K562 (cell line): ENCODE data around the gene HSD11B1L.
"Not testable (repeated sequence)": the region's sequence is repeated elsewhere in the genome, so short reads cannot be mapped to it uniquely, and the experiment has no call there.

Experiments
- CEBPB ChIP-seq: fragments of 450-650 bp; IDR thresholded peaks from 2 replicates; pipeline ENCODE4 v1.6.1; 2016; ENCODE audit warnings: missing genetic modification characterization, missing compliant biosample characterization
- CEBPG ChIP-seq, 3 experiments: fragments of 200-800 bp in 1 of 3; sonication (Bioruptor generic) in 1 of 3; sonication (generic) in 1 of 3; formaldehyde crosslinking in 1 of 3; IDR thresholded peaks in 2 of 3; conservative IDR thresholded peaks in 1 of 3; 2 replicates each; pipeline versions ENCODE4 v1.6.1 to v1.8.0; 2016 to 2022; ENCODE audit warnings: missing compliant biosample characterization in 2 of 3, missing genetic modification characterization in 2 of 3, mild to moderate bottlenecking in 1 of 3, missing genetic modification reagents in 1 of 3
- FIP1L1 ChIP-seq: fragments of 200-400 bp; formaldehyde crosslinking; IDR thresholded peaks from 2 replicates; pipeline ENCODE4 v1.6.1; 2018; ENCODE audit warnings: mild to moderate bottlenecking, low read depth, low read length; ENCODE audit not compliant: poor library complexity, severe bottlenecking
- GABPA ChIP-seq: fragments of 200-800 bp; sonication (Bioruptor generic); conservative IDR thresholded peaks from 2 replicates; pipeline ENCODE4 v1.6.1; 2016; ENCODE audit warnings: low read depth, missing genetic modification characterization, missing compliant biosample characterization
- GTF2F1 ChIP-seq: IDR thresholded peaks from 2 replicates; pipeline ENCODE4 v1.6.1; 2011; ENCODE audit warnings: low read depth, low read length, improper control_type of control experiment
- HNRNPUL1 ChIP-seq: fragments of 200-400 bp; formaldehyde crosslinking; IDR thresholded peaks from 2 replicates; pipeline ENCODE4 v1.6.1; 2017; ENCODE audit warnings: low read length
- NR2C2 ChIP-seq, 2 experiments: fragments of 200-800 bp in 1 of 2; sonication (Bioruptor generic) in 1 of 2; sonication (generic) in 1 of 2; formaldehyde crosslinking in 1 of 2; IDR thresholded peaks; 2 replicates each; pipeline versions ENCODE4 v1.6.1 to v1.8.0; 2016 to 2022; ENCODE audit warnings: mild to moderate bottlenecking in 1 of 2, missing compliant biosample characterization in 1 of 2, missing genetic modification characterization in 1 of 2, missing genetic modification reagents in 1 of 2
- POLR2A ChIP-seq: fragments of 450-650 bp; conservative IDR thresholded peaks from 2 replicates; pipeline ENCODE4 v1.6.1; 2016
- SIN3A ChIP-seq, 2 experiments: fragments of 150-350 bp in 1 of 2; IDR thresholded peaks; 2 replicates each; pipeline ENCODE4 v1.6.1; 2011 to 2016; ENCODE audit warnings: borderline replicate concordance in 2 of 2, low read depth in 2 of 2, low read length in 2 of 2, mild to moderate bottlenecking in 2 of 2, moderate library complexity in 2 of 2; ENCODE audit not compliant: control insufficient read depth in 1 of 2
- ZNF431 ChIP-seq: sonication (generic); formaldehyde crosslinking; IDR thresholded peaks from 2 replicates; pipeline ENCODE4 v1.8.0; 2022; ENCODE audit warnings: mild to moderate bottlenecking, missing genetic modification reagents
- TF ChIP-seq, protein P1 (sequence below), 3 experiments: IDR thresholded peaks in 2 of 3; conservative IDR thresholded peaks in 1 of 3; 2 replicates each; pipeline ENCODE4 v1.5.1; 2011 to 2012; ENCODE audit warnings: low read length in 3 of 3, mild to moderate bottlenecking in 3 of 3, control low read depth in 2 of 3, improper control_type of control experiment in 1 of 3, inconsistent platforms in 1 of 3, low read depth in 1 of 3, mixed read lengths in 1 of 3, moderate library complexity in 1 of 3; ENCODE audit not compliant: insufficient read depth in 2 of 3
- TF ChIP-seq, protein P2 (sequence below): fragments of 150-350 bp; conservative IDR thresholded peaks from 2 replicates; pipeline ENCODE4 v1.6.1; 2014; ENCODE audit warnings: low read length
- TF ChIP-seq, protein P3 (sequence below): fragments of 250-450 bp; sonication (Bioruptor Pico); IDR thresholded peaks from 2 replicates; pipeline ENCODE4 v1.5.0; 2022; ENCODE audit warnings: mild to moderate bottlenecking
- TF ChIP-seq, protein P4 (sequence below): fragments of 250-450 bp; sonication (Bioruptor Pico); IDR thresholded peaks from 2 replicates; pipeline ENCODE4 v1.4.0; 2020; ENCODE audit warnings: mild to moderate bottlenecking, moderate library complexity

DNA sequence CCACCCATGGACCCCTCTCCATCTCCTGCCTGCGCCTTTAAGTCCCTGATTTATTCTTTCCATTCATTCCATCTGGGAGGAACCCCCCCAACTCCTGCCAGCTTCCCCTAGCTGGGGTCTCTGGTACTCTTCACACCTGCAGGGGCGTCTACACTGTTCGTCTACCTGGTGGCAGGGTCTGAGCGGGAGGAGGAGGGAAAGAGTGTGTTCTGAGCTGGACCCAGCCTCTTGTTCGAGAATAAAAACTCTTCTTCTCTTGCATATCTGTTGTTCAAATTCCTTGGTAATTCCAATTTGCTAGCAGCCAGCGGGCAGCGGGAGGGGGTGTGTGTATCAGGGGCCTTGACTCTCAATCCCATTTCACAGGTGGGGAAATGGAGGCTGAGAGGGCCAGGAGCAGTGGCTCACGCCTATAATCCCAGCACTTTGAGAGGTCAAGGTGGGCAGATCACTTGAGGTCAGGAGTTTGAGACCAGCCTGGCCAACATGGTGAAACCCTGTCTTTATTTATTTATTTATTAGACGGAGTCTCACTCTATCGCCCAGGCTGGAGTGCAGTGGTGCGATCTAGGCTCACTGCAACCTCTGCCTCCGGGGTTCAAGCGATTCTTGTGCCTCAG, 7.5 kb downstream of the HSD11B1L start:
- not testable (repeated sequence) for TF ChIP-seq CEBPG (CRISPR knock-in tag; IDR thresholded peaks at IDR 0.05); CEBPG (tag; conservative IDR thresholded peaks at IDR 0.05 in 1 of 2, IDR thresholded peaks at IDR 0.05 in 1 of 2); NR2C2 (CRISPR knock-in tag; IDR thresholded peaks at IDR 0.05); NR2C2 (tag; IDR thresholded peaks at IDR 0.05); FIP1L1; CEBPB (tag); HNRNPUL1; GTF2F1; ZNF431 (CRISPR knock-in tag); GABPA; SIN3A (IDR thresholded peaks at IDR 0.05; ENCODE audit: borderline replicate concordance in 2 of 2, control insufficient read depth in 1 of 2, low read depth in 2 of 2, low read length in 2 of 2); POLR2A
- TF ChIP-seq, protein P1, sequence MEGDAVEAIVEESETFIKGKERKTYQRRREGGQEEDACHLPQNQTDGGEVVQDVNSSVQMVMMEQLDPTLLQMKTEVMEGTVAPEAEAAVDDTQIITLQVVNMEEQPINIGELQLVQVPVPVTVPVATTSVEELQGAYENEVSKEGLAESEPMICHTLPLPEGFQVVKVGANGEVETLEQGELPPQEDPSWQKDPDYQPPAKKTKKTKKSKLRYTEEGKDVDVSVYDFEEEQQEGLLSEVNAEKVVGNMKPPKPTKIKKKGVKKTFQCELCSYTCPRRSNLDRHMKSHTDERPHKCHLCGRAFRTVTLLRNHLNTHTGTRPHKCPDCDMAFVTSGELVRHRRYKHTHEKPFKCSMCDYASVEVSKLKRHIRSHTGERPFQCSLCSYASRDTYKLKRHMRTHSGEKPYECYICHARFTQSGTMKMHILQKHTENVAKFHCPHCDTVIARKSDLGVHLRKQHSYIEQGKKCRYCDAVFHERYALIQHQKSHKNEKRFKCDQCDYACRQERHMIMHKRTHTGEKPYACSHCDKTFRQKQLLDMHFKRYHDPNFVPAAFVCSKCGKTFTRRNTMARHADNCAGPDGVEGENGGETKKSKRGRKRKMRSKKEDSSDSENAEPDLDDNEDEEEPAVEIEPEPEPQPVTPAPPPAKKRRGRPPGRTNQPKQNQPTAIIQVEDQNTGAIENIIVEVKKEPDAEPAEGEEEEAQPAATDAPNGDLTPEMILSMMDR (IDR thresholded peaks at IDR 0.05 in 2 of 3, conservative IDR thresholded peaks at IDR 0.05 in 1 of 3; ENCODE audit: insufficient read depth in 2 of 3, low read depth in 1 of 3, low read length in 3 of 3): not testable (repeated sequence)
- TF ChIP-seq, protein P2, sequence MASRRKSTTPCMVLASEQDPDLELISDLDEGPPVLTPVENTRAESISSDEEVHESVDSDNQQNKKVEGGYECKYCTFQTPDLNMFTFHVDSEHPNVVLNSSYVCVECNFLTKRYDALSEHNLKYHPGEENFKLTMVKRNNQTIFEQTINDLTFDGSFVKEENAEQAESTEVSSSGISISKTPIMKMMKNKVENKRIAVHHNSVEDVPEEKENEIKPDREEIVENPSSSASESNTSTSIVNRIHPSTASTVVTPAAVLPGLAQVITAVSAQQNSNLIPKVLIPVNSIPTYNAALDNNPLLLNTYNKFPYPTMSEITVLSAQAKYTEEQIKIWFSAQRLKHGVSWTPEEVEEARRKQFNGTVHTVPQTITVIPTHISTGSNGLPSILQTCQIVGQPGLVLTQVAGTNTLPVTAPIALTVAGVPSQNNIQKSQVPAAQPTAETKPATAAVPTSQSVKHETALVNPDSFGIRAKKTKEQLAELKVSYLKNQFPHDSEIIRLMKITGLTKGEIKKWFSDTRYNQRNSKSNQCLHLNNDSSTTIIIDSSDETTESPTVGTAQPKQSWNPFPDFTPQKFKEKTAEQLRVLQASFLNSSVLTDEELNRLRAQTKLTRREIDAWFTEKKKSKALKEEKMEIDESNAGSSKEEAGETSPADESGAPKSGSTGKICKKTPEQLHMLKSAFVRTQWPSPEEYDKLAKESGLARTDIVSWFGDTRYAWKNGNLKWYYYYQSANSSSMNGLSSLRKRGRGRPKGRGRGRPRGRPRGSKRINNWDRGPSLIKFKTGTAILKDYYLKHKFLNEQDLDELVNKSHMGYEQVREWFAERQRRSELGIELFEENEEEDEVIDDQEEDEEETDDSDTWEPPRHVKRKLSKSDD: not testable (repeated sequence)
- TF ChIP-seq, protein P3, sequence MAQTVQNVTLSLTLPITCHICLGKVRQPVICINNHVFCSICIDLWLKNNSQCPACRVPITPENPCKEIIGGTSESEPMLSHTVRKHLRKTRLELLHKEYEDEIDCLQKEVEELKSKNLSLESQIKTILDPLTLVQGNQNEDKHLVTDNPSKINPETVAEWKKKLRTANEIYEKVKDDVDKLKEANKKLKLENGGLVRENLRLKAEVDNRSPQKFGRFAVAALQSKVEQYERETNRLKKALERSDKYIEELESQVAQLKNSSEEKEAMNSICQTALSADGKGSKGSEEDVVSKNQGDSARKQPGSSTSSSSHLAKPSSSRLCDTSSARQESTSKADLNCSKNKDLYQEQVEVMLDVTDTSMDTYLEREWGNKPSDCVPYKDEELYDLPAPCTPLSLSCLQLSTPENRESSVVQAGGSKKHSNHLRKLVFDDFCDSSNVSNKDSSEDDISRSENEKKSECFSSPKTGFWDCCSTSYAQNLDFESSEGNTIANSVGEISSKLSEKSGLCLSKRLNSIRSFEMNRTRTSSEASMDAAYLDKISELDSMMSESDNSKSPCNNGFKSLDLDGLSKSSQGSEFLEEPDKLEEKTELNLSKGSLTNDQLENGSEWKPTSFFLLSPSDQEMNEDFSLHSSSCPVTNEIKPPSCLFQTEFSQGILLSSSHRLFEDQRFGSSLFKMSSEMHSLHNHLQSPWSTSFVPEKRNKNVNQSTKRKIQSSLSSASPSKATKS: not testable (repeated sequence)
- TF ChIP-seq, protein P4, sequence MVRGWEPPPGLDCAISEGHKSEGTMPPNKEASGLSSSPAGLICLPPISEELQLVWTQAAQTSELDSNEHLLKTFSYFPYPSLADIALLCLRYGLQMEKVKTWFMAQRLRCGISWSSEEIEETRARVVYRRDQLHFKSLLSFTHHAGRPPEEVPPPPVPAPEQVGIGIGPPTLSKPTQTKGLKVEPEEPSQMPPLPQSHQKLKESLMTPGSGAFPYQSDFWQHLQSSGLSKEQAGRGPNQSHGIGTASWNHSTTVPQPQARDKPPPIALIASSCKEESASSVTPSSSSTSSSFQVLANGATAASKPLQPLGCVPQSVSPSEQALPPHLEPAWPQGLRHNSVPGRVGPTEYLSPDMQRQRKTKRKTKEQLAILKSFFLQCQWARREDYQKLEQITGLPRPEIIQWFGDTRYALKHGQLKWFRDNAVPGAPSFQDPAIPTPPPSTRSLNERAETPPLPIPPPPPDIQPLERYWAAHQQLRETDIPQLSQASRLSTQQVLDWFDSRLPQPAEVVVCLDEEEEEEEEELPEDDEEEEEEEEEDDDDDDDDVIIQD (CRISPR knock-in tag): not testable (repeated sequence)
